Hematopoietic multipotent progenitor cell treated with erythropoietin and hydrocortisone succinate and interleukin-3 and kit ligand, for 6 days (in vitro differentiated cells): ENCODE results near the gene RGS18.
"Not testable (repeated sequence)": the region's sequence is repeated elsewhere in the genome, so short reads cannot be mapped to it uniquely, and the experiment has no call there.

ENCODE experiments used
- DNase-seq: peaks from one replicate; pipeline ENCODE4 v3.0.0-alpha.2; 2015

RGS18 gene

DNA sequence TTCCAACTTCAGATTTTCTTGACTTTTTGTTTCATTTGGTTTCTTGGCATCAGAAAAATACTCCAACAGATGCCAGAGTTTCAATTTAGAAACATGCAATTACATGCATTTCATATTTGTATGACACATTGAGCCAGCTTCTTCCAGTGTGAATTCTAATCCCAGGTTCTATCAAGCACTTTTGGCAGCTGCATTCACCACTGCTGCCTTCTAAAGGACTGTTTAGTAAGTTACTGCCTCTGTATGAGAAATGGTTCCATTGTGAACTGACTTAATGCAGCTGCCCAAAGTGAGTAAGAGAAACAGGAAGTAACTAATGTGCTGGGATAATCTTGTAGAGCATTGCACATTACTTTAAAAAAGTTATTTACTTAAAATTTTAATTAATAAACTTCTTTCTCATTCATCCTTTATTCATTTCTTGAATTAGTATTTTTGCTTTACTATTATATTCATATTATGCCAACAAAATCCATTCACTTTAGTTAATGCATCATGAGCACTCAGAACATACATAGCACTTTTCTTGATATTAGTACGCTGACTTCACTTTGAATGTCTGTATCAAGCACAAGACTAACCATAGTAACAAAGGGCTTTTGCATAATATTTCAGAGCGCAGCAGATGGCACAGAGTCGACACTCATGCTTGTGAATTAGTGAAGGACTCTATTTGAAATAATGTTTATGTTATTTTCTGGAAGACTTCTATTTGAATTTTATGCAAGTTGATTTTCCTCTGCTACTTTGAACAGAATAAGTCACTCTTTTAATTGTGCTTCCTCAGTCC lies 9.8 kb downstream of the RGS18 start:
- DNase-seq: peak; percentile 65

DNA sequence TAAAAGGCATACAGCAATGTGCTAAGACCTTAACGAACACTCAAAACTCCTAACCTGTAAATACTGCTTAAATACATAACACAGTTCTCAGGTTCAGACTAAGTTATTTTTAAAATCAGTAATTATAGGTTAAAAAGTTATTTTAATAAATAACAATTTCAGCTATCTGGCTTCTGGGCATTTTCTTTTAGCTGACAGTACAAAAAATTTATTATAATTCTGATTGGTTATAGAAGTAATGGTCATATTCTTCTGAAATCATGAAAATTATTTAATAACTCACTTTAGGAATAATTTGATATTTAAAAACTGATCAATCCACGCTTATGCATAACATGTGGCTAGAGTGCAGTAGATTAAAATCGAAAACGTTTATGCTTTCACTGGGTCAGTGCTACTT lies 10.7 kb downstream of the RGS18 start:
- DNase-seq: peak; percentile 25

DNA sequence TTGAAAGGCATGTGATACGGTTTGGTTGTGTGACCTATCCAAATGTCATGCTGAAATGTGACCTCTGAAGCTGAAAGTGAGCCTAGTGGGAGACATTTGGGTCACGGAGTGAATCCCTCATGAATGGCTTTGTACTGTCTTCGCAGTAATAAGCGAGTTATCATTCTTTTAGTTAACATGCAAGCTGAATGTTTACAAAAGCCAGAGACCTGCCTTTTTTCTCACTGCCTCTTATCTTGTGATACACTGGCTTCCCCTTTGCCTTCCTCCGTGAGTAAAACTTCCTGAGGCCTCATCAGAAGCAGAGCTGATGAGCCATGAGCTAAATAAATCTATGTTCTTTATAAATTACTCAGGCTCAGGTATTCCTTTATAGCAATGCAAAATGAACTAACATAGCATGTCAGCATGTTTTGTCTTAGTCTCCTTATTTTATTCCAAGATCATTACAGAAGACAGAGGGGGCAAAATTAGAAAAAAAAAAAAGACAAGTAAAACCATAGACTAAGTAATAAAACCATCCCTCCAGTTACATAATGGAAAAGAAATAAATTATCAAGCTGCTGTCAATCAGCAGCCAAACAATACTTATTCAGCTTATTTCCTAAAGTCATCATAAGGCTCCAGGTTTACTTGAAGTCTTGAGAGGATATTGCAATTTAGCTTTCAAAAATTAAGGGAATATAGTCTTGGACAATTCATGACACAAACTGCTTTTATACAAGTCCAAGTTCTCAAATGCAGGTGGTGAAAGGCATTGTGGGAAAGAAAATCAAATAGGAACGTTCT lies 12.1 kb downstream of the RGS18 start:
- DNase-seq: peak; percentile 84

DNA sequence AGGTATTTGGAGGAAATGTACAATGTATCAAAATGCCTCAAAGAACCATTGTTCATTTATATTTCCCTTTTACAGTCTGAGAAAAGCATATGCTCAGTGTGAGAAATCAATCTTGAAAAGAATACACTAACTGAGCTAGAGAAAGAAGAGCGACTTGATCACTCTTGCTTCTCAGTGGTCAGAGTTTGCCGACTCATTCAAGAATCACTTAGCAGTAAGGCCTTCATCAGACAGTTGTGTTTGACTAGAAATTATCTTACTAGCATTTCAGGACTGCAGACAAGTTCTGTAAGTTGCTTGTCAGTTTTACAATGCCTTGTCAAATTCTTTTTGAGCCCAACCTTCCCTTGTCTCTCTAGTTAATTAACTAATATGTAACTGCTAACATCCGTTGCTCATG lies 12.9 kb downstream of the RGS18 start:
- DNase-seq: peak; percentile 66

DNA sequence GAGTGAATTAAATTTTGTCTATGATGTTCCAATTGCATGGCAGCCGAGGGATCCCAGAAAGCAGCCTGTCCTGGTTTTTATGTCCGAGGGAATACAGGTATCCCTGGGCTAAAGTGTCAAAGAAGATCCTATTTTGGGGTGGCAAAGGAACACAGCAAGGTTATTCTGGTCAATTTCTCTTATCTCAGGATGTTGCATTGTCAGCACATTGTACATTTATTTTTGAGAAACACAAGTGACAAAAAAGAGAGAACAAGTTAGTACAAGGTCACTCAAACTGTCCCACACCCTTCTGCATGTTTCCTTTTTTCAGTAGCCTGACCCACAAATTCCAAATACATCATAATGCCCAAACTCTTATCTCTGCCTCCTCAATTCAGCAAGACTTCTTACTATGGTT lies 17.7 kb downstream of the RGS18 start:
- DNase-seq: no peak

DNA sequence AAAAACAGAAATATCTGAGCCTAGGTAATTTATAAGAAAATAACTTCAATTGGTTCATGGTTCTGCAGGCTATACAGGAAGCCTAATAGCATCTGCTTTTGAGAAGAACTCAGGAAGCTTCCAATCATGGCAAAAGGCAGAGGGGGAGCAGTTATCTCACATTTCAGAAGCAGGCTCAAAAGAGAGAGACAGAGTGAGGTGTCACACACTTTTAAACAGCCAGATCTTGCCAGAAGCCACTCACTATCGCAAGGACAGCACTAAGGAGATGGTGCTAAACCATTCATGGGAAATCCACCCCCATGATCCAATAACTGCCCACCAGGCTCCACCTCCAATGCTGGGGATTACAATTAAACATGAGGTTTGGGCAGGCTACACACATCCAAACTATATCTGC lies 25.5 kb downstream of the RGS18 start:
- DNase-seq: no peak

DNA sequence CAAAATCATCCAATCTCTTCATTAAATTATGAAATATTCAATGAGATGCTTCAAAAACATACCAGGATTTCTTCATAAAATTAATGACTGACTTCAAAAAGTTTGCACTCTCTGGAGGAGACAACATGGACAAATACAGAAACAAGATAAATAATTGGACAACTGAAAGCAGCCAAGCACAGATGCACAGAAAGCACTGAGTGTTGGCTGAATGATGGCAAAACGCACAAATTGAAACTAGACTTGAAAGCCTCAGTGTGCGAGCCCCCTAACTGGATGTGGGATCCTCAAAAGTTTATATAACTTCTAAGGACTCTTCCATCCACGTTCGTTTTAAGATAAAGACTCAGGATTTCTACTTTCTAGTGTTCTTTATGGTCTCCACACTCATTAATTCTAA lies 27.9 kb downstream of the RGS18 start:
- no peak for DNase-seq

DNA sequence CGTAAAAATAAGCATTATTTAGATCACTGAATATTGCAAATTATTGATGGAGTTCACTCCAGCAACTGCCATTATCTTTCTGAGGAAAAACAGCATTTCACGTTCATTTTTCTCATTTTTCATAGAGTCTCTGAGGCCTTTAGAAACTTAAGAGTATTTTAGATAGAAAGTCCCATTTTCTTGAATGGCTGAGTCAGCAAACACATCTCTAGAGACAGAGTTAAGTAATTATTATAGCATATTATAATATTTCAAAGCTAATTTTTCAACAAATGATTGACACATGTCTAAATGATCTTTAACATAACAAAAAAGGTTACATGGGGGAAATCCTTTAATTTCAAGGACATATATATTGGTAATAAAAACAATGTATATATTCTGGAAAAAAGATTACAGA lies 31.8 kb downstream of the RGS18 start:
- DNase-seq: no peak

DNA sequence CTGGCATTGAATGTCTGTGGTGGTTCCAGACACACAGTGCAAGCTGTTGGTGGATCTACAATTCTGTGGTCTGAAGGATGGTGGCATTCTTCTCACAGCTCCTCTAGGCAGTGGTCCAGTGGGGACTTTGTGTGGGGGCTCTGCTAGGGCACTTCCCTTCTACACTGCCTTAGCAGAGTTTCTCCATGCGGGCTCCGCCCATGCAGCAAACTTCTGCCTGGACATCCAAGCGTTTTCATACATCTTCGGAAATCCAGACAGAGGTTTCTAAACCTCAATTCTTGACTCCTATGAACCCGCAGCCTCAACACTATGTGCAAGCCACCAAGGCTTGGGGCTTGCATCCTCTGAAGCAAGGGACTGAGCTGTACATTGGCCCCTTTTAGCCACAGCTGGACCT lies 43.0 kb downstream of the RGS18 start:
- DNase-seq: no peak

DNA sequence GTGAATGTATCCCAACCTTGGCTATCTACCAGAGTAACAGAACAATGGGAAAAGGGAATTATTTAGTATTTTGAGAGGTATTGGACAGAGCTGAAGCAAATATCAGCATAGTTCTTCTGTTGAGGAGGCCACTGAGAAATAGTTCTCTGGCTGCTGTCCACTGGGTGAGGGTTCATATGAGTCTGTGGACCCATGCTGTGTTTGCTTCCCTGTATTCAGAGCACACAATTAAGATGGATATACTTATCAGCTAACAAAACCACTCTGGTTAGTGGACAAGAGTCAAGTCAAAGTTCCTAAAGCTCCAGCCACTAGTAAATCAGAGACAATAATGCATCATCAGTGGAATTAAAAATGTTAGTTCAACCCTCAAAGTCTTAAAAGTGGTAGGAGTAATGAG lies 66.1 kb downstream of the RGS18 start:
- no peak for DNase-seq

DNA sequence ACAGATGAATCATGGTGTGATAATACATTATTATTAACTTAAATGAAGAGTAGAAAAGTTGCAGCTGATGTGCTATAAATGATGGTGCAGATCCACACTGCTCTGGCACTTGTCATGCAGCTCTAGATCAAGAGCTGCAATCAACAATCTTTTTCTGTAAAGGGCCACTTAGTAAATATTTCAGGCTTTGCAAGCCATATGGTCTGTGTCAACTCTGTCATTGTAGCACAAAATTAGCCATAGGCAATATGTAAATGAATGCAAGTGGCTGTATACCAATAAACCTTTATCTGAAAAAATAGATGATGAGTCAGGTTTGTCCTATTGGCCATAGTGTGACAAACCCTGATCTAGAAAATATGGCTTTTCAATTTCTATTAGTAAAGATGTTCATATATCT lies 66.6 kb downstream of the RGS18 start:
- DNase-seq: no peak

DNA sequence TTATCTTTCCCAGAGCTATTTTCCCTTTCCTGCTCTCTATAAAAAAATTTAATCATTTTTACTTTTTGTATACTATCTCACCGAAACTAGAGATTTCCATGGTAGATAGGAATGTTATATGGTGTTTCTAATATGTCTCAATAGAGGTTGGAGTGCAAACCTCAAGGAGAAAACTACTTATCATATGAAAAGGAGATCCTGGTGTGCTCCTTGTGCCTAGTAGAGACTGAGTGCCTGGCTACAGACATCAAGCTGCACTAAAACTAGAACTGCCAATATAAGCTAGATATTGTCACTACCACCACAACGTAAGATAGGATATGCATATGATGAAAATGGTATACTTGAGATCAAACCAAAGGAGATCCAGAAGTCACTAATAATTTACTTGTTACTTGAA lies 67.0 kb downstream of the RGS18 start:
- DNase-seq: no peak

DNA sequence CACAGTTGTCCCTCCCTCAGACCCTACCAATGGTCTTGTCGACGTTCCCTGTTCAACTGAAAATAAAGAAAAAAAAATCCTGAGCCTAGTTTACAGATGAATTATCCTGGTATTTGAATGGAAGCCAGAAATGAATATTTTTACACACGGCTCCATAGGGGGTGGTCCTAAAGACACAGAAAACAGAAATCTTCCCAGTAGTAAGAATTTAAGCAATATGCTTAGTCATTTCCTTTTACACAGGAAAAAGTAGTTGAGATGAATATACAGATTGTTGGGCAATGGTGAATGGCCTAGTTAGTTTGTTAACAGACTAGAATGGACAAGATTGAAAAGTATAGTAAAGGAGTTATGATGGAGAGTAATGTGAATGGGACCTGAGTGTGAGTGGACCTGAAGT lies 67.4 kb downstream of the RGS18 start:
- peak; percentile 22 for DNase-seq

DNA sequence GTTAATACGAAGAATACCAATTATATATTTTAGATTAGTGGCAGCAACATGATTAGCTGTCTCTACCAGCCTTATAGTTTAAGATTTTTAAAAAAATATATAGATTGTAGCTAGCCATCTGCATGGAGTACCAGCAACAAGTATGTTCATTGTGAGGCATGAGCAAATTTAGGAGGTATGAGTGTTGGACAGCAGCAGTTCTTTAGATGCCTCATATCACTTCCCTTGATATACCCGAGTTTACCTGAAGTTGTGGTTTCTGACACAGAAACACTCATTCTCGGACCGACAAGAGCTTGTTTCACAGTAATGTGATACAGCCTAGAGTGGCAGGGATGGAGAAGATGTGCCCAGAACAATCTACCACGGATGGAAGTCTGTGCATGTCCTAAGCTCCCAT lies 69.1 kb downstream of the RGS18 start:
- DNase-seq: no peak

DNA sequence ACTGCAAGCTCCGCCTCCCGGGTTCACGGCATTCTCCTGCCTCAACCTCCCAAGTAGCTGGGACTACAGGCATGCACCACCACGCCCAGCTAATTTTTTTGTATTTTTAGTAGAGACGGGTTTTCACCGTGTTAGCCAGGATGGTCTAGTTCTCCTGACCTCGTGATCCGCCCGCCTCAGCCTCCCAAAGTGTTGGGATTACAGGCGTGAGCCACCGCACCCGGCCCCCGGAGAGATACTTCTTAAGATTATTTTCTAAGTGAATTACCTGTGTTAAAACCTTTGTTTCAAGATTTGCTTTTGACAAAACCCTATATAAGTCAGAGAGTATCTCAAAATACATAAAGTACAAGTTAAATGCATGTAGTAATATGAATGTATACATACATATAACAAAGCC lies 69.7 kb downstream of the RGS18 start:
- DNase-seq: not testable (repeated sequence)

DNA sequence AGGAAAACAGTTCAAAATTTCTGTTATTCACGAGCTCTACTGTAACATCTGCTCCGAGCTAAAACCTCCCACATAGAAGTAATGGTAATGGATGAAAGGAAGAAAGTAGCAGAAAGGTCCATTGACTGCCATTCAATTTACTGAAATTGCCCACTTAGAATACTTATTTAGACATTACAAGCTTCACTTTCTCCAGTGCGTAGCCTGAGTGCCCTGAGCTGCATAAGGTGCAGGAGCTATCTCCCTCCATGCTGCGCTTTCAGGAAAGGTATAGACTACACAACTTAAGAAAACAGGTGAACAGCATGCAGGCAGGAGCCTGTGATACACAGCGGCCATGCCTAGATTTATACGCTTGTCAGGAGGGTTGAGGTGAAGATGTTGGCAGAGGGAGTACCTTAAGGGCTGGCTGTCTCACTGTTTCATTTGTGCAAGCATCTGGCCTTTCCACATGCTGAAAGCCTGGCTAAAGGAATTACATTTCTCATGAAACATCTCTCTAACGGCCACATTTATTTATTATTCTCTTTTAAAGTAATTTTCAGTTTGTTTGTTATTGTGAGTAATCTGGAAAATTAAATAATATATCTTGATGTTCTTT lies 74.7 kb downstream of the RGS18 start:
- DNase-seq: no peak

DNA sequence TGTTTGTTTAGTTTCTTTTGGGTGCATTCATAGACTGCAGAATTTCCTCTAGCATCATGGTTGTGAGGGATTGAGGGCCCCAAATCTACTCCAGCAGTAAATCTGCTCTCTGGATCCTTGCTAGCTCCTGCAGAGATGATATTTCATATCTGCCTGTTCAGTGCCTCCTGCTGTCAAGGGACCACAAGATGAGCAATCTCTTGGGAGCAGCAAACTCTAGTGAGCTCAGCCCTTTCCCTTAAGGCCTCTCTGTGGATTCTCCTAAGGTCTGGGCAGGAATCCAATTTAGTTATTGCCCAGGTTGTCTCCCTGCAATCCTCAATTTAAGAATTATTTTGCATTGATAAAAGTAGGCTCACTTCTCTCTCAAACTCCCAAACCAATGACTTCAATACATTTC lies 76.9 kb downstream of the RGS18 start:
- no peak for DNase-seq
